A673 (cell line): Measurements from ENCODE around the gene ARNT2.

Experiments
- EZH2 ChIP-seq: fragments of 200-600 bp; sonication (generic); IDR thresholded peaks from 2 replicates; pipeline ENCODE4 v1.6.1; 2017; ENCODE audit warnings: borderline replicate concordance, low read depth, mild to moderate bottlenecking, mixed read lengths, antibody characterized with exemption, low read length; ENCODE audit not compliant: poor library complexity, severe bottlenecking
- TF ChIP-seq, protein P1 (sequence below): fragments of 300-800, 200-600 bp; sonication (generic); conservative IDR thresholded peaks from 2 replicates; pipeline ENCODE4 v1.5.1; 2017; ENCODE audit warnings: low read depth, mild to moderate bottlenecking, antibody characterized with exemption, low read length, moderate library complexity, mixed read lengths

DNA sequence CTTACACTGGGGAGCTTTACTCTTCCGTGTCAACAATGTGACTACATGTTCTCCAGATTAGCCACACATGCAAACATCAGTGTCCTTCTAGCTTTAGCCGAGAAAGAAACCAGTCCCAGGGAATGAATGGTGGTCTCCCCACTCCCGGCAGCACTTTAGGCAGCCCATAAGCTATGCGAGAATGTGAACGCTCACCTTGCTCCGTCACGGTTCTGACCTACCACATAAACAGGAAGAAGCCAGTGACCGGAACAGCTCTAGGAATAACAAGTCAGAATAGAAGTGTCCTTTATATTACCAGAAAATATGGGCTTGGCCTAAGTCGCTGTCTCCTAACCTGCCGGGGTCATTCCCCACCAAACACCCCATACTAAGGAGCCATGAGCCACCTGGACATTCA is 192.9 kb downstream of the ARNT2 start:
- TF ChIP-seq, protein P1, sequence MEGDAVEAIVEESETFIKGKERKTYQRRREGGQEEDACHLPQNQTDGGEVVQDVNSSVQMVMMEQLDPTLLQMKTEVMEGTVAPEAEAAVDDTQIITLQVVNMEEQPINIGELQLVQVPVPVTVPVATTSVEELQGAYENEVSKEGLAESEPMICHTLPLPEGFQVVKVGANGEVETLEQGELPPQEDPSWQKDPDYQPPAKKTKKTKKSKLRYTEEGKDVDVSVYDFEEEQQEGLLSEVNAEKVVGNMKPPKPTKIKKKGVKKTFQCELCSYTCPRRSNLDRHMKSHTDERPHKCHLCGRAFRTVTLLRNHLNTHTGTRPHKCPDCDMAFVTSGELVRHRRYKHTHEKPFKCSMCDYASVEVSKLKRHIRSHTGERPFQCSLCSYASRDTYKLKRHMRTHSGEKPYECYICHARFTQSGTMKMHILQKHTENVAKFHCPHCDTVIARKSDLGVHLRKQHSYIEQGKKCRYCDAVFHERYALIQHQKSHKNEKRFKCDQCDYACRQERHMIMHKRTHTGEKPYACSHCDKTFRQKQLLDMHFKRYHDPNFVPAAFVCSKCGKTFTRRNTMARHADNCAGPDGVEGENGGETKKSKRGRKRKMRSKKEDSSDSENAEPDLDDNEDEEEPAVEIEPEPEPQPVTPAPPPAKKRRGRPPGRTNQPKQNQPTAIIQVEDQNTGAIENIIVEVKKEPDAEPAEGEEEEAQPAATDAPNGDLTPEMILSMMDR: no peak
- TF ChIP-seq EZH2: no peak
